Glutamatergic neuron (in vitro differentiated cells): ENCODE results near the gene ASTN2. TPM values are rescaled to one million over a fixed set of nuclear protein-coding genes. Genes with fewer than 3 reads are reported as not detected.

Source experiments
- DNase-seq: peaks from one replicate; pipeline ENCODE4 v3.0.0; 2022
- H3K27ac Mint-ChIP-seq: one replicate; pipeline ENCODE4 v1.8.0; 2020; ENCODE audit warnings: mild to moderate bottlenecking, mixed read lengths, inconsistent platforms; ENCODE audit not compliant: unreplicated experiment
- H3K27me3 Mint-ChIP-seq: one replicate; pipeline ENCODE4 v1.8.0; 2020; ENCODE audit warnings: mild to moderate bottlenecking, moderate library complexity, mixed read lengths, inconsistent platforms; ENCODE audit not compliant: unreplicated experiment
- H3K36me3 Mint-ChIP-seq: one replicate; pipeline ENCODE4 v1.8.0; 2020; ENCODE audit warnings: mild to moderate bottlenecking, mixed read lengths, inconsistent platforms; ENCODE audit not compliant: unreplicated experiment
- H3K4me1 Mint-ChIP-seq: one replicate; pipeline ENCODE4 v1.8.0; 2020; ENCODE audit warnings: mild to moderate bottlenecking, low read depth, mixed read lengths, inconsistent platforms; ENCODE audit not compliant: unreplicated experiment
- H3K4me3 Mint-ChIP-seq: one replicate; pipeline ENCODE4 v1.8.0; 2020; ENCODE audit warnings: mild to moderate bottlenecking, mixed read lengths, inconsistent platforms; ENCODE audit not compliant: unreplicated experiment
- H3K9me3 Mint-ChIP-seq: one replicate; pipeline ENCODE4 v1.8.0; 2020; ENCODE audit warnings: mild to moderate bottlenecking, moderate library complexity, mixed read lengths, inconsistent platforms; ENCODE audit not compliant: unreplicated experiment
- CTCF ChIP-seq: fragments of 200-600 bp; sonication (generic); IDR thresholded peaks from one replicate; pipeline ENCODE4 v1.5.0; 2021; ENCODE audit not compliant: partially characterized antibody, unreplicated experiment
- total RNA-seq: library from RNA; stranded (reverse); fragmentation: NEBNext Ultra II Directional; extraction: Animal tissue kit (Norgen Biotek cat#: 25700); gene quantifications from one replicate; pipeline ENCODE4 v1.2.1, GENCODE V29; 2021; ENCODE audit not compliant: unreplicated experiment

Gene ASTN2
- total RNA-seq, 1 donor from 2014 or later: 134 TPM

- no peak for DNase-seq
- Mint-ChIP-seq H3K4me3 (no peak overlapping the region), H3K4me1 (peaks cover 6% of the 10 kb centered on the region), H3K36me3 (peaks cover 12% of the 10 kb centered on the region), H3K27me3 (peaks cover 2% of the 10 kb centered on the region), H3K9me3 (no peaks in the 10 kb centered on the region), H3K27ac (no peak overlapping the region)
- no peak for TF ChIP-seq CTCF
Measured at GRCh38 chr9:116877072-116877471, 537.8 kb downstream of the ASTN2 start.

GRCh38 chr9:116875576-116875975 lies 539.3 kb downstream of the ASTN2 start:
- H3K27ac Mint-ChIP-seq: no peak overlapping the region
- no peaks in the 10 kb centered on the region for H3K9me3 Mint-ChIP-seq
- H3K36me3 Mint-ChIP-seq: peaks cover 12% of the 10 kb centered on the region
- TF ChIP-seq CTCF: no peak
- H3K27me3 Mint-ChIP-seq: peaks cover 2% of the 10 kb centered on the region
- DNase-seq: no peak
- H3K4me1 Mint-ChIP-seq: peaks cover 6% of the 10 kb centered on the region
- no peak overlapping the region for H3K4me3 Mint-ChIP-seq

GRCh38 chr9:116873937-116874914 lies 540.6 kb downstream of the ASTN2 start:
- Mint-ChIP-seq H3K27me3 (peaks cover 2% of the 10 kb centered on the region), H3K36me3 (peaks cover 12% of the 10 kb centered on the region), H3K9me3 (no peaks in the 10 kb centered on the region), H3K4me3 (no peak overlapping the region), H3K27ac (peak overlapping the region; percentile 14), H3K4me1 (peaks cover 6% of the 10 kb centered on the region)
- TF ChIP-seq CTCF: no peak
- DNase-seq: no peak

GRCh38 chr9:116873491-116873890 lies 541.4 kb downstream of the ASTN2 start:
- Mint-ChIP-seq H3K4me1 (peaks cover 6% of the 10 kb centered on the region), H3K4me3 (no peak overlapping the region), H3K36me3 (peaks cover 12% of the 10 kb centered on the region), H3K27me3 (peaks cover 2% of the 10 kb centered on the region), H3K9me3 (no peaks in the 10 kb centered on the region), H3K27ac (no peak overlapping the region)
- TF ChIP-seq CTCF: no peak
- DNase-seq: no peak

GRCh38 chr9:116870566-116870965 lies 544.3 kb downstream of the ASTN2 start:
- no peak overlapping the region for H3K4me3 Mint-ChIP-seq
- no peaks in the 10 kb centered on the region for H3K36me3 Mint-ChIP-seq
- H3K4me1 Mint-ChIP-seq: peaks cover 6% of the 10 kb centered on the region
- peaks cover 3% of the 10 kb centered on the region for H3K27me3 Mint-ChIP-seq
- TF ChIP-seq CTCF: no peak
- DNase-seq: no peak
- peaks cover 7% of the 10 kb centered on the region for H3K9me3 Mint-ChIP-seq
- no peak overlapping the region for H3K27ac Mint-ChIP-seq
